ENCODE results near the gene ANKS6. TPM values are rescaled to one million over a fixed set of nuclear protein-coding genes. Genes with fewer than 3 reads are reported as not detected.

The ANKS6 gene
- total RNA-seq, 1 donor from 2014 or later, result 16.0 TPM

DNA sequence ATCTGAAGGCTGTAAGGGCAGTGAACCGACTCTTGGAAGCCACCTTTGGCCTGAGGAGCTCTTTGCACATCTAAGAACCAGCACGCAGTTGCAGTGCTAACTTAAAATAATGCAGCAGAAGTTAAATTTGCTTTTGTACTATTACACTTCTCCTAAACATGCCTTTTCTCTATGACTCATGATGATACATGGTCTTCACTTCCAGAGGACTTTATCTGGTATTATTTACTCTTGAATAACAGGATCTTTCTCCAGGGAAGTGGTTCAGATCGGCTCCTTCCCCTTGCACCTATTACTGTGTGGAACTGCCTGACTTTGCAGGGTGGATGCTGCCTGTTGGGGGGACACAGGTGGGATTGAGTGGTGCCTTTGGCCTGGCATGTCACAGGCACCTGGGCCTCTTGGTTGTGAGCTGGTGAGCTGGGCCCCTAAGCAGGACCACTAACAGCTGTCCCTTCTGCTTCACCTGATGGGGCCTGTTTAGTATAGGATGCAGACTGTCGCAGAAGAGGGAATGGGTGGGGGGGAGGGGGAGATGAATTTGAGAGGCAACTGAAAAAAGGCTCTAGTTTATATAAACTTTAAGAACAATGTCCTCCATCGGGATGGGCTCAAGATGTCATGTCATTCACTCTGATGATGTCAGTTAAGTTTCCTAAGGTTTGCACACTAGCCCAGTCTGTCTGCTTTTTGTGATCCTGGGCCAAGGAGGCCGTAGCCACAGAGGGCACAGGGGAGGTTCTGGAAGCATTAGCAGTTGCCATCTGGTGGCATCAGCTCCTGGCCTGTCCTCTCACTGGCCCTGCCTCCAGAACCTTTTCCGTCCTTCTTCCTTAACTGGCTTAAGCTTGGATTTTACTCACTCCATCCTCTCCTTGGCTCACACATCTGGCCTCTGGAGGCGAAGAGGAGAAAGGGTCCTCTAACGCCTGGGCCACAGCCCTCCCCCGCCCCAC is 53.8 kb downstream of the ANKS6 start:
- Histone ChIP-seq H3K4me2 (no peak overlapping the region), H3K9ac (no peak overlapping the region), H3K9me3 (ENCODE audit: low read depth) (no peaks in the 10 kb centered on the region), H3K27ac (no peak overlapping the region), H3K4me3 (no peak overlapping the region), H2AFZ (replicated peaks) (no peak overlapping the region), H3K36me3 (no peaks in the 10 kb centered on the region), H3F3A (ENCODE audit: low read depth) (no peaks in the 10 kb centered on the region), H3K79me2 (ENCODE audit: low read depth) (no peaks in the 10 kb centered on the region), H3K4me1 (no peaks in the 10 kb centered on the region), H4K20me1 (ENCODE audit: low read depth) (no peaks in the 10 kb centered on the region), H3K27me3 (no peaks in the 10 kb centered on the region)
- Mint-ChIP-seq H3K9me3 (peaks cover 10% of the 10 kb centered on the region), H3K36me3 (peaks cover 30% of the 10 kb centered on the region), H3K27ac (no peak overlapping the region), H3K4me3 (no peak overlapping the region), H3K4me1 (no peaks in the 10 kb centered on the region), H3K27me3 (ENCODE audit: insufficient read depth, low read depth) (peaks cover 6% of the 10 kb centered on the region)
- DNase-seq (ENCODE audit: low spot score), result no peak
- TF ChIP-seq, protein P1, sequence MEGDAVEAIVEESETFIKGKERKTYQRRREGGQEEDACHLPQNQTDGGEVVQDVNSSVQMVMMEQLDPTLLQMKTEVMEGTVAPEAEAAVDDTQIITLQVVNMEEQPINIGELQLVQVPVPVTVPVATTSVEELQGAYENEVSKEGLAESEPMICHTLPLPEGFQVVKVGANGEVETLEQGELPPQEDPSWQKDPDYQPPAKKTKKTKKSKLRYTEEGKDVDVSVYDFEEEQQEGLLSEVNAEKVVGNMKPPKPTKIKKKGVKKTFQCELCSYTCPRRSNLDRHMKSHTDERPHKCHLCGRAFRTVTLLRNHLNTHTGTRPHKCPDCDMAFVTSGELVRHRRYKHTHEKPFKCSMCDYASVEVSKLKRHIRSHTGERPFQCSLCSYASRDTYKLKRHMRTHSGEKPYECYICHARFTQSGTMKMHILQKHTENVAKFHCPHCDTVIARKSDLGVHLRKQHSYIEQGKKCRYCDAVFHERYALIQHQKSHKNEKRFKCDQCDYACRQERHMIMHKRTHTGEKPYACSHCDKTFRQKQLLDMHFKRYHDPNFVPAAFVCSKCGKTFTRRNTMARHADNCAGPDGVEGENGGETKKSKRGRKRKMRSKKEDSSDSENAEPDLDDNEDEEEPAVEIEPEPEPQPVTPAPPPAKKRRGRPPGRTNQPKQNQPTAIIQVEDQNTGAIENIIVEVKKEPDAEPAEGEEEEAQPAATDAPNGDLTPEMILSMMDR (IDR thresholded peaks at IDR 0.05), result no peak
- TF ChIP-seq EZH2phosphoT487 (IDR thresholded peaks at IDR 0.05) (no peak), EZH2 (IDR thresholded peaks at IDR 0.05) (no peak)

DNA sequence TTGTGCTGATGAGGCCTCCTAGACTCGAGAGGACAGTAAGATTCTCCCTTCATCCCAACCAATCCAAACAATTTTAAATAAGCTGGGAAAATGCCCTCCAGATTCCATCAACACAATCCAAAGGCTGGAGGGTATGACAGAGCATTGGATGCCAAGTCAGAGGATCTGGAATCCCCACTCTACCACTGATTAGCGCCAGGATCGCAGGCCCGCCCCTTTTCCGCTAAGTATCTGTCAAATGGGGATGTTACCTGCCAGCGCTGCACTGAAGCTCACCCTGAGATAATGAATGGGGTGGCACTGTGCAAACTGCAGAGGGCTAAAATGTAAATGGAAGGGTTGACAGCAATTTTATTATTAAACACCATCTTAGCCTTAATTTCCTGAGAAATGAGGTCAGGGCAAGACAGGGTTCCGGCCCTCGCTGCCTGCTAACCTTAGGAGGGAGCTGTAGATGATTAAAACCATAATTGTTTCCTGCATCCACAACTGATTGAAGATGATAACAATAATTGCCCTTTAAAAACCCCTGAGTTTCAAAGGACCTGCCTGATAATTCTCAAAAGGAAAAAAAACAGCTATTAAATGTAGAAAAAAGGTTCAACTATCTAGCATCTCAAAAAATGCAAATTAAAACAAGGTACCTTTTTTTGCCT is 56.0 kb downstream of the ANKS6 start:
- Histone ChIP-seq H3K27ac (no peak overlapping the region), H3K4me2 (no peak overlapping the region), H3K4me3 (no peak overlapping the region), H3K9me3 (ENCODE audit: low read depth) (no peaks in the 10 kb centered on the region), H4K20me1 (ENCODE audit: low read depth) (no peaks in the 10 kb centered on the region), H3K9ac (no peak overlapping the region), H3K79me2 (ENCODE audit: low read depth) (no peaks in the 10 kb centered on the region), H2AFZ (replicated peaks) (no peak overlapping the region), H3F3A (ENCODE audit: low read depth) (no peaks in the 10 kb centered on the region), H3K36me3 (no peaks in the 10 kb centered on the region), H3K27me3 (no peaks in the 10 kb centered on the region), H3K4me1 (no peaks in the 10 kb centered on the region)
- peaks cover 13% of the 10 kb centered on the region for H3K9me3 Mint-ChIP-seq
- TF ChIP-seq EZH2phosphoT487 (IDR thresholded peaks at IDR 0.05), result no peak
- TF ChIP-seq, protein P1 (IDR thresholded peaks at IDR 0.05), result no peak
- no peak for TF ChIP-seq EZH2 (IDR thresholded peaks at IDR 0.05)
- peaks cover 6% of the 10 kb centered on the region for H3K27me3 Mint-ChIP-seq (ENCODE audit: insufficient read depth, low read depth)
- peaks cover 38% of the 10 kb centered on the region for H3K36me3 Mint-ChIP-seq
- DNase-seq (ENCODE audit: low spot score), result no peak
- no peaks in the 10 kb centered on the region for H3K4me1 Mint-ChIP-seq
- no peak overlapping the region for H3K4me3 Mint-ChIP-seq
- no peak overlapping the region for H3K27ac Mint-ChIP-seq

DNA sequence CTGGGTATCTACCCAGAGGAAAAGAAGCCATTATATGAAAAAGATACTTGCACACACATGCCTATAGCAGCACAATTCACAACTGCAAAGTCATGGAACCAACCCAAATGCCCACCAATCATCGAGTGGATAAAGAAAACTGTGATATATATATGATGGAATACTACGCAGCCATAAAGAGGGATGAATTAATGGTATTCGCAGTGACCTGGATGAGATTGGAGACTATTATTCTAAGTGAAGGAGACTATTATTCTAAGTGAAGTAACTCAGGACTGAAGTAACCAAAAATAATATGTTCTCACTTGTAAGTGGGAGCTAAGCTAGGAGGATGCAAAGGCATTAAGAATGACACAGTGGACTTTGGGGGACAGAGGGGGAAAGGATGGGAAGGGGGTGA is 57.6 kb downstream of the ANKS6 start:
- no peak for DNase-seq (ENCODE audit: low spot score)
- H3K4me3 Mint-ChIP-seq, result no peak overlapping the region
- peaks cover 32% of the 10 kb centered on the region for H3K36me3 Mint-ChIP-seq
- H3K27me3 Mint-ChIP-seq (ENCODE audit: insufficient read depth, low read depth), result peaks cover under 1% of the 10 kb centered on the region
- no peaks in the 10 kb centered on the region for H3K4me1 ChIP-seq
- TF ChIP-seq EZH2 (IDR thresholded peaks at IDR 0.05), result no peak
- no peak for TF ChIP-seq EZH2phosphoT487 (IDR thresholded peaks at IDR 0.05)
- TF ChIP-seq, protein P1 (IDR thresholded peaks at IDR 0.05), result no peak
- no peaks in the 10 kb centered on the region for H3K4me1 Mint-ChIP-seq
- no peaks in the 10 kb centered on the region for H3F3A ChIP-seq (ENCODE audit: low read depth)
- no peak overlapping the region for H3K27ac ChIP-seq
- H3K27me3 ChIP-seq, result no peaks in the 10 kb centered on the region
- no peak overlapping the region for H3K4me3 ChIP-seq
- H3K9me3 Mint-ChIP-seq, result peaks cover 13% of the 10 kb centered on the region
- H3K9ac ChIP-seq, result no peak overlapping the region
- no peak overlapping the region for H3K27ac Mint-ChIP-seq
- H3K36me3 ChIP-seq, result no peaks in the 10 kb centered on the region
- H2AFZ ChIP-seq (replicated peaks), result no peak overlapping the region
- no peaks in the 10 kb centered on the region for H3K9me3 ChIP-seq (ENCODE audit: low read depth)
- no peaks in the 10 kb centered on the region for H4K20me1 ChIP-seq (ENCODE audit: low read depth)
- no peaks in the 10 kb centered on the region for H3K79me2 ChIP-seq (ENCODE audit: low read depth)
- no peak overlapping the region for H3K4me2 ChIP-seq
